Muscle of back (tissue), 11 donors: ENCODE results near the gene MT1B. TPM values are rescaled to one million over a fixed set of nuclear protein-coding genes. Genes with fewer than 3 reads are reported as not detected.

Experiments
- DNase-seq, 3 donors: peaks; one replicate each; pipeline versions ENCODE4 v3.0.0 to v3.0.0-alpha.2; 2013
- polyA plus RNA-seq, 10 donors: library from polyadenylated mRNA; unstranded; fragments of 120-200 nt; gene quantifications; one replicate each; pipeline ENCODE4 v1.2.1, GENCODE V29; 2013; ENCODE audit not compliant: insufficient read length in 10 of 10

Gene MT1B
- polyA plus RNA-seq, 10 donors = 0.38 to 0.46 TPM; not detected in 8

- no peak for DNase-seq
Measured at GRCh38 chr16:56683424-56684172, 31.9 kb downstream of the MT1B start.

DNA sequence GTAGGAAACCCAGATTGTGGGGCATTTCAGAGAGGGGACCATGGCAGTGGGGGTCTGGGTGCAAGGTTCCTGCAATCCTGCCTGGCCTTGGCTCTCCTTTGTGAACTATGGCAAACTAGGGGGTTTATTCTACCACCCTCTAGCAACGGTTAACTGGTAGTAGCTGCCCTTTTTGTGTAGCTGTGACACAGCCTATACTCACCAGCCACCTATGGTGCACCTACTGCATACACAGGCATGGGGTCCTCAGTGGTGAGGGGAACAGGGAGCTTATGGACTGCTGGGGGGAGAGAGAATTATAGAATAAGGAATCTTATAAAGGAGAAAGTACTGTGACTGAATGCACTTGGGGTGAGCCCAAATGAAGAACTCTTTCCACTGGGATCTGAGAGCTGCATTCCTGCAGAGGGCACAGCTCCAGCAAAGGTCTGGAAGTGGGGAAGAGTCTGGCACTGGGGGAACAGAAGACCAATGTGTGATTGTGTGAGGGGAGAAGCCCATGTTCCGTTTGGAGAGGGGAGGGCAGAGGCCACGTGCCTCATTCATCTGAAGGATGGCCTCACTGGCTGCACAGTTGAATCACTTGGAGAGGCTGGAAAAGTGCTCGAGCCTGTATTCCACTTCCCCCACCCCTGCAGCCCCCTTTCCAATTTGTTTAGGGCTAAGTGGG is 32.7 kb downstream of the MT1B start:
- peak in 1 of 3 donors; percentile 35 for DNase-seq

- DNase-seq = peak in 1 of 3 donors; percentile 23
Measured at GRCh38 chr16:56684926-56685590, 33.4 kb downstream of the MT1B start.

DNA sequence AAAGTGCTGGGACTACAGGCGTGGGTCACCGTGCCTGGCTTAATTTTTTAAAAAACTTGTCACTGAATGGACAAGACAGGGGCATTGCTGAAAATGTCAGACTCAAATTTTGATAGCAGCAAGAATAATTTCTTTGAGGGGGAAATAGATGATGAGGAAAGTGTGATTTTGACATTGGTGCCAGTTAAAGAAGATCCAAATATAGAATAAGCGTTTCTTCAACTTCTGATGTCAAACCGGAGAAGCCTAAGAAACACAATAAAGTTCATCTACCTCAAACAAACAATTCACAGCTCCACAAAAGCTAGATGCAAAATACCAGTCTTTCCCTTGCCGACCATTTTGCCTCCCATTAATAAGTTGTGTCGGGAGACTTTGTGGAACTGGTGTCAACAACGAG is 35.1 kb downstream of the MT1B start:
- no peak for DNase-seq

DNA sequence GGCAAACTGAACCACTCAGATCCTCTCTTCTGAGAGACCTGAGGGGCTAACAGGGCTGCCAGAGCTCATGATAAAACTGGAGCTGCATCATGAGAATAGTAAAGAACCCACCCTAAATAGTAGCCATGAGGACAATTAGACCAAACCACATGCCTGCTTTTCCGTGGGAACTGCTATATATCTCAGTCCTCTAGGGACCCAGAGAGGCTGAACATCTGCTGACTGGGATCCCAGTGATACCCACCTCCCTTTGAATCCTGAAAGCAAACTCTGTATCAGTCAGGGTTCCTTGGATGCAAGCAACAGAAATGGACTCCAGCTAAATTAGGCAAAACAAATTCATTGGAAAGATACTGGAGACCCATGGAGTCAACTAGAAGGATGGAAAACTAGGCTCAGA is 37.1 kb downstream of the MT1B start:
- no peak for DNase-seq

DNA sequence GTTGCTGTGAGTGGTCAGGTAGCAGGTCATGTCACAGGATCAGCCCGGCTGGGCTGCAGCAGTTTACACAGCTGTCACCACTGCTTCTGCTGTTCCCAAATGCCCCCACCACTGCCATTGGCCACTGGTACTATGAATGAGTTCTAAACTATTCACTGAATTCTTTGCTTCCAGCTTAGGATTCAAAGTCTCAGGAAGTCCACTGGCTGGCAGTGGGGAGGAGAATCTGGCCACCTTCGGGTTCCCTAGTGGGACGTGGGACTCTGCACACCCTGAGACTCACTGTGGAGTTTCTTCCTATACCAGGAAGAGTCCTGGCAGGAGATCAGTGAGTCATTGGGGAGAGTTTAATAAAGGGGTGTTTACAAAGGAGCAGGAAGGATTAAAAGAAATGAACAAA is 37.5 kb downstream of the MT1B start:
- no peak for DNase-seq

DNA sequence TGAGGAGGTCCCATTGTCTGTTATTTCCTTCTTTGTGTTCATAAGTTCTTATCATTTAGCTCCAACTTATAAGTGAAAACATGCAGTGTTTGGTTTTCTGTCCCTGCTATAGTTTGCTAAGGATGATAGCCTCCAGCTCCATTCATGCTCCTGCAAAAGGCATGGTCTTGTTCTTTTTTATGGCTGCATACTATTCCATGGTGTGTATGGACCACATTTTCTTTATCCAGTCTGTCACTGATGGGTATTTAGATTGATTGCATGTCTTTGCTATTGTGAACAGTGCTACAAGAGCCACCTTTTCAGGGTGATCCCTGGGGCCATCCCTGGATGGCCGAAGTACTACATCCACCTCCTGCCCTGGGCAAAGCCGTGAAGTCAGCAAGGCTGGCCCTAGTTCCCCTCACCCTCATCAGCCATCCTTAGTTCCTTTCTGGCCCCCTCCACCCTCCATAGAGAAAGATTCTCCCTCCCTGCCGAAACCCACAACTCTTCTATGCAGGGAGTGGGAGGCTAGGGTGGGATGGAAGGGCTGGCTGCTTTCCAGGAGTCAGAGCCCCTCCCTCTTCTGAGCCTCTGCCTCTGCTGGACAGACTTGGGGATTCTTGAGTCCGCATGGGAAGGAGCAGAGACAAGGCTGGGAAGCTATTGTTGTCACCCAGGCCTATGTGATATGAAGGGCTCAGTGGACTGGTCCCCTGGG is 38.9 kb downstream of the MT1B start:
- DNase-seq = no peak

- DNase-seq = no peak
Measured at GRCh38 chr16:56691885-56692284, 40.2 kb downstream of the MT1B start.

DNA sequence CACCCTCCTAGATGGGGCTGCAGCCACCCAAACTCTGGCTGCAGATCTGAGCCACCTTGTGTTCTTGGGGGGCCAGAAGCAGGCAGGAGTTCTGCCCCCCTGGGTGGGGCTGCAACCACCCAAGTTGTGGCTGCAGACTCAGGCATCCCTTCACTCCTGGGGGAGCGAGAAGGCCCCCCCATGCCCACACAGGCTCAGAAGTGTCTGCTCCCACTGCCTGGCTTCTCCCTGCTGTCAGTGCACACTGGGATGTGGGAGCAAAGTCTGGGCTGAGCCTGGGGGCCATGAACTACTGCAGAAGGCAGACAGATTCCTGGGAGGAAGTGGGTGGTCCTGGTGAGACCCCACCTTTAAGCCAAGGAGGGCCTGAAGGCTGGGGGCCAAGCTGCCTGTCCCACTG is 43.6 kb downstream of the MT1B start:
- no peak for DNase-seq

GRCh38 chr16:56697456-56698155 is 45.9 kb downstream of the MT1B start:
- DNase-seq = no peak

DNA sequence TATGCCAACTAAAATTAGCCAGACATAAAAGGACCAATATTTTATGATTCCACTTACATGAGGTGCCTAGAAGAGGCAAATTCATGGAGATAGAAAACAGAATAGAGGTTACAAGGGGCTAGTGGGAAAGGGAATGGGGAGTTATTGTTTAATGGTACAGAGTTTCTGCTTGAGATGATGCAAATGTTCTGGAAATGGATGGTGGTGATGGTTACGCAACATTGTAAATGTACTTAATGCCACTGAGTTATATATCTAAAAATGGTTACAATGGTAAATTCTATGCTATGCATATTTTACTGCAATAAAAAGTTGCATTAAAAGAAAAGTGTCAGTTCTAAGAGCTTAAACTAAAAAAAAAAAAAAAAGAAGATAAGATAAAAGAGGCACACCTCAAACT is 48.5 kb downstream of the MT1B start:
- DNase-seq = no peak

GRCh38 chr16:56700631-56701030 is 48.9 kb downstream of the MT1B start:
- no peak for DNase-seq

GRCh38 chr16:56701534-56701933 is 49.8 kb downstream of the MT1B start:
- DNase-seq = no peak

Other genes starting within 250 kb of the MT1B start
- 10 to 100 TPM; 46.4 to 64.7 (median 53.6) TPM for gene AMFR, start 226.3 kb upstream of the MT1B start, polyA plus RNA-seq
- gene NUDT21, start 200.6 kb upstream of the MT1B start, polyA plus RNA-seq = 10 to 100 TPM; 53.0 to 78.6 (median 69.8) TPM
- gene OGFOD1, start 200.3 kb upstream of the MT1B start, polyA plus RNA-seq = 10 to 100 TPM; 33.7 to 43.7 (median 39.5) TPM
- 10 to 100 TPM; 32.8 to 60.2 (median 52.8) TPM for gene BBS2, start 131.9 kb upstream of the MT1B start, polyA plus RNA-seq
- not detected for gene MT4, start 86.8 kb upstream of the MT1B start, polyA plus RNA-seq
- gene MT3, start 62.4 kb upstream of the MT1B start, polyA plus RNA-seq = 10 to 100 TPM in 7 of 10 donors, 1 to 10 TPM in 3; 2.6 to 31.5 (median 19.6) TPM
- gene MT2A, start 43.3 kb upstream of the MT1B start, polyA plus RNA-seq = 10 to 100 TPM; 12.1 to 36.7 (median 25.6) TPM
- 10 to 100 TPM; 10.5 to 27.6 (median 20.4) TPM for gene MT1E, start 26.1 kb upstream of the MT1B start, polyA plus RNA-seq
- 1 to 10 TPM in 4 of 10 donors, under 1 TPM in 6; 0.47 to 2.1 (median 0.89) TPM for gene MT1M, start 19.2 kb upstream of the MT1B start, polyA plus RNA-seq
- under 1 TPM in 1 of 10 donors, not detected in 9; 0.63 TPM for gene MT1A, start 13.2 kb upstream of the MT1B start, polyA plus RNA-seq
- gene MT1F, start 6.1 kb downstream of the MT1B start, polyA plus RNA-seq = 1 to 10 TPM in 8 of 10 donors, under 1 TPM in 2; 0.84 to 2.4 (median 1.5) TPM
- gene MT1G, start 16.2 kb downstream of the MT1B start, polyA plus RNA-seq = 1 to 10 TPM in 4 of 10 donors, under 1 TPM in 3, not detected in 3; 0.62 to 3.6 (median 1.0) TPM
- 1 to 10 TPM in 1 of 10 donors, under 1 TPM in 1, not detected in 8; 0.81 to 1.2 TPM for gene MT1H, start 17.9 kb downstream of the MT1B start, polyA plus RNA-seq
- gene MT1X, start 30.6 kb downstream of the MT1B start, polyA plus RNA-seq = 10 to 100 TPM in 6 of 10 donors, 1 to 10 TPM in 4; 7.2 to 20.2 (median 12.2) TPM
- gene NUP93, start 78.2 kb downstream of the MT1B start, polyA plus RNA-seq = 10 to 100 TPM; 36.8 to 52.1 (median 45.5) TPM
- gene SLC12A3, start 213.3 kb downstream of the MT1B start, polyA plus RNA-seq = under 1 TPM in 3 of 10 donors, not detected in 7; 0.05 to 0.11 (median 0.10) TPM